Osteocyte (in vitro differentiated cells): ENCODE results near the gene NTRK2. TPM values are rescaled to one million over a fixed set of nuclear protein-coding genes. Genes with fewer than 3 reads are reported as not detected.

Source experiments
- DNase-seq: peaks from one replicate; pipeline ENCODE4 v3.0.0; 2021; ENCODE audit warnings: mixed read lengths; ENCODE audit not compliant: unreplicated experiment; ENCODE audit errors: extremely low spot score
- H3K27ac Mint-ChIP-seq: one replicate; pipeline ENCODE4 v1.8.0; 2021; ENCODE audit warnings: mild to moderate bottlenecking, mixed read lengths; ENCODE audit not compliant: unreplicated experiment
- H3K27me3 Mint-ChIP-seq: one replicate; pipeline ENCODE4 v1.8.0; 2021; ENCODE audit warnings: mixed read lengths; ENCODE audit not compliant: unreplicated experiment
- H3K36me3 Mint-ChIP-seq: one replicate; pipeline ENCODE4 v1.8.0; 2021; ENCODE audit warnings: mixed read lengths; ENCODE audit not compliant: unreplicated experiment
- H3K4me1 Mint-ChIP-seq: one replicate; pipeline ENCODE4 v1.8.0; 2021; ENCODE audit warnings: mixed read lengths; ENCODE audit not compliant: unreplicated experiment
- H3K4me3 Mint-ChIP-seq: one replicate; pipeline ENCODE4 v1.8.0; 2021; ENCODE audit warnings: mild to moderate bottlenecking, moderate library complexity, mixed read lengths; ENCODE audit not compliant: unreplicated experiment
- H3K9me3 Mint-ChIP-seq: one replicate; pipeline ENCODE4 v1.8.0; 2021; ENCODE audit warnings: mixed read lengths; ENCODE audit not compliant: unreplicated experiment
- CTCF ChIP-seq: fragments of 200-600 bp; sonication (generic); IDR thresholded peaks from 2 replicates; pipeline ENCODE4 v1.5.0; 2021; ENCODE audit warnings: antibody characterized with exemption, mild to moderate bottlenecking, moderate library complexity
- total RNA-seq: library from RNA; stranded (reverse); gene quantifications from 2 replicates; pipeline ENCODE4 v1.2.1, GENCODE V29; 2021

The NTRK2 gene
- total RNA-seq, 1 donor from 2014 or later, result 29.4 TPM

- no peak overlapping the region for H3K27ac Mint-ChIP-seq
- H3K9me3 Mint-ChIP-seq, result no peaks in the 10 kb centered on the region
- H3K36me3 Mint-ChIP-seq, result peaks cover 11% of the 10 kb centered on the region
- no peaks in the 10 kb centered on the region for H3K27me3 Mint-ChIP-seq
- DNase-seq, result no peak
- peaks cover 33% of the 10 kb centered on the region for H3K4me1 Mint-ChIP-seq
- TF ChIP-seq CTCF, result no peak
- no peak overlapping the region for H3K4me3 Mint-ChIP-seq
Observed at GRCh38 chr9:84710701-84711397, 41.3 kb downstream of the NTRK2 start.

- H3K36me3 Mint-ChIP-seq, result peaks cover 11% of the 10 kb centered on the region
Observed at GRCh38 chr9:84711398-84711777, 41.9 kb downstream of the NTRK2 start.

GRCh38 chr9:84711936-84712335 lies 42.4 kb downstream of the NTRK2 start:
- no peaks in the 10 kb centered on the region for H3K27me3 Mint-ChIP-seq
- H3K27ac Mint-ChIP-seq, result peak overlapping the region; percentile 80
- no peak for TF ChIP-seq CTCF
- H3K36me3 Mint-ChIP-seq, result peaks cover 15% of the 10 kb centered on the region
- peak overlapping the region; percentile 15 for H3K4me3 Mint-ChIP-seq
- H3K9me3 Mint-ChIP-seq, result no peaks in the 10 kb centered on the region
- no peak for DNase-seq
- H3K4me1 Mint-ChIP-seq, result peaks cover 33% of the 10 kb centered on the region

More at GRCh38 chr9:84711398-84711777, 41.9 kb downstream of the NTRK2 start:
- no peak for DNase-seq
- H3K4me1 Mint-ChIP-seq, result peaks cover 33% of the 10 kb centered on the region
- H3K27ac Mint-ChIP-seq, result no peak overlapping the region
- H3K27me3 Mint-ChIP-seq, result no peaks in the 10 kb centered on the region
- TF ChIP-seq CTCF, result no peak
- H3K9me3 Mint-ChIP-seq, result no peaks in the 10 kb centered on the region
- H3K4me3 Mint-ChIP-seq, result no peak overlapping the region

GRCh38 chr9:84716217-84716616 lies 46.7 kb downstream of the NTRK2 start:
- no peak for DNase-seq
- no peak for TF ChIP-seq CTCF
- Mint-ChIP-seq H3K9me3 (no peaks in the 10 kb centered on the region), H3K4me1 (peaks cover 18% of the 10 kb centered on the region), H3K27ac (no peak overlapping the region), H3K27me3 (no peaks in the 10 kb centered on the region), H3K36me3 (peaks cover 6% of the 10 kb centered on the region), H3K4me3 (no peak overlapping the region)

GRCh38 chr9:84718476-84718875 lies 48.9 kb downstream of the NTRK2 start:
- no peak for TF ChIP-seq CTCF
- Mint-ChIP-seq H3K36me3 (peaks cover 5% of the 10 kb centered on the region), H3K4me3 (no peak overlapping the region), H3K27ac (no peak overlapping the region), H3K27me3 (no peaks in the 10 kb centered on the region), H3K4me1 (peaks cover under 1% of the 10 kb centered on the region), H3K9me3 (no peaks in the 10 kb centered on the region)
- DNase-seq, result no peak
